T47D (cell line): ENCODE measurements around the gene DSG4.
A peak's percentile ranks its signal among the peaks of the same experiment; 100 is the strongest.

Source experiments
- DNase-seq, 2 experiments: peaks; one replicate each; pipeline versions ENCODE4 v3.0.0 to v3.0.0-alpha.2; 2011 to 2012; ENCODE audit warnings: low read depth in 1 of 2, low spot score in 1 of 2
- JUND ChIP-seq: IDR thresholded peaks from 2 replicates; pipeline ENCODE4 v1.6.1; 2012; ENCODE audit warnings: low read depth
- in situ Hi-C: cut with HindIII; loops from 2 replicates; pipeline ENCODE4 v1.10.0; 2016; ENCODE audit warnings: low sequenced_read_pairs, low pct_unique_long_range_greater_than_20kb

Gene DSG4

DNA sequence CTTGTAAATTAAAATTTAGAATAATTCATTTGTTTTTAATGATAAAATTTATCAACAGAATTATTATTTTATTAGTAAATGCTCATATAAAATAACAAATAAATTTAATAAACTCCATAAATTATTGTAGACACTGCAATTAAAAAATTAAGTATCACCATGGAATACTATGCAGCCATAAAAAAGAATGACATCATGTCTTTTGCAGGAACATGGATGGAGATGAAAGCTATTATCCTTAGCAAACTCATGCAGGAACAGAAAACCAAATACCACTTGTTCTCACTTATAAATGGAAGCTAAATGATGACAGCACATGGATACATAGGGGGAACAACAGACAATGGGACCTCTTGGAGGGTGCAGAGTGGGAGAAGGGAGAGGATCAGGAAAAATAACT, 41.3 kb downstream of the DSG4 start:
- no peak for TF ChIP-seq JUND
- DNase-seq, result no peak
- in situ Hi-C loops, result no loop called here

DNA sequence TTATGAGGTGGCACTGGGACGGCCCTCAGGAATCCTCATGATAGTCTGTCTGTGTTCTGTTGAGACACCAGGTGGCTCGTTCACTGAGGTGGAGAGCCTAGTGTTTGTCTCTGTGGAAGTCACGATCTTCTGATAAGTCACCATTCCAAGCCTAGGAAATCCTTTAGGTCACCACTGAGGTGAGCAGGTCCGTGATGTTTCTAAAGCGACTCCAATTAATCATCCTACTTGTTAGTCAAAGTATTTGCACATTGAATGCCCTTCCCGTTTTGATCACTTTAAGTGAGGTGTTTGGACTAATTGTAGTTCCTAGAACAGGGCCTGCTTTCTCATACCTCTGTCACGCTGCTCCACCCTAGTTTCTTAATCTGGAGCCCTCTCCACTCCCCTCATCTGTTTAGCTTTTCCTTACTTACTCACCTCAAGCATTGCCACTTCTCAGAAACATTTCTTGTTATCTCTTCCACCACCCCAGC, 42.9 kb downstream of the DSG4 start:
- no peak for DNase-seq
- in situ Hi-C loops, result no loop called here
- no peak for TF ChIP-seq JUND

DNA sequence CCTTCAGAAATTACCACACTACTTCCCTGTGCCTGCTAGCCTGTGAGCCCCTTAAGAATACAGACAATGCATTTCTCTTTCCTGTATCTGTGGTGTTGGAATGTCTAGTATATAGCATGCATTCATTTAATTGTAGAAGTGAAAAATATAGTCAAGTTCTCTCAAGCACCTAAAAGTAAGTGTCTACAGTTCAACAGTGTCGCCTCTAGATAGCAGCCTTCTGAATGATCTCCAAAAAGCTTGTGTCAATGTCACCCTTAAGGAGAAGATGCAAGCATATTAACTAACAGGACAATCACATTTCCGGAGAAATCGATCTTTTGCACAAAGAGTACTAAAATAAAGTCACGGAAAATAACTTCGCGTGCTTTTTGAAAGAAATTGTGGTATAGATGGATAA, 43.5 kb downstream of the DSG4 start:
- in situ Hi-C loops, result no loop called here
- no peak for DNase-seq
- no peak for TF ChIP-seq JUND

DNA sequence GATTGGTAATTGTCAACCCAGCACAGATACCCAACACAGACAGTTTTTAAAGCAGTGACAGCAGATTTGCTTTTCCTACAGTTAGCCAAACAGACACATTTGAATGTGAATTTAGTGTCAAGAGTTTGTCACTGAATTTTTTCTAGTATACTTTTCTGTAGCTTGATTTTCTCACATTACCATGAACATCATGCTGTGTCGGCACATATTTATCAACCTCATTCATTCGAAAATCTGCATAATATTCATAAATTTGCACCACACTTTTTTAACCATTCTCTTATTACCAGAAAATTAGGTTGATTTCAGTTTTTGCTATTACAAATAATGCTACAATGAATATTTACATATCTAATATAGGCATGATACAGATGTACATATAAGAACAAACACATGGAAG, 43.9 kb downstream of the DSG4 start:
- in situ Hi-C loops, result no loop called here

DNA sequence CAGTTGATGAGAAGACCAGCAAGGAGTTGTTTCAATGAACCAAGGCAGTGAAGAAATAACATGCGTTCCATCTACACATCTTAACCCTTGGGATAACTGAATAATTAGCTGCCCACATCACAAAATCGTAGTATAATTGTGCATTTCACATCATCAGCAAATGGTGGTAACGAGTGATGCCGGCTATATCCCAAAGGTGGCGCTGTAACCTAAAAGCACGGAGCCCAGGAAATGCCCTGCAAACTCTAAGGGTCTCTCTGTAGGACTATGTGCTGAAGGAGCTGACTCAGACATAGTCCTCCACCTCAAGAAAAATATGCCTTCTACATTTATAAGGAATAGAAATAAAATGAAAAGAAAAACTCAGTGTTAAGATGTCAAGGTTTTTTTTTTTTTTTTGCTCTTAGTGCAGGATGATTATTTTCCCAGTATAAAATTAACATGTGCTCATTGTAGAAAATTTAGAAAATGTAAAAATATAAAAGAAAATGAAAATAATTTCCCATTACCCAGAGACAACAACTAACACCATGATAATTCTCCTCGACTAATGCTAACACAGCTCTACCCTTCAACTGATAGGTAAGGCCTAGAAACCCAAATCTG, 47.9 kb downstream of the DSG4 start:
- in situ Hi-C loops, result no loop called here
- no peak for TF ChIP-seq JUND
- peak in 1 of 2 experiments; percentile 39 for DNase-seq

More for the DNA sequence above, 43.9 kb downstream of the DSG4 start:
- no peak for TF ChIP-seq JUND
- DNase-seq, result no peak

DNA sequence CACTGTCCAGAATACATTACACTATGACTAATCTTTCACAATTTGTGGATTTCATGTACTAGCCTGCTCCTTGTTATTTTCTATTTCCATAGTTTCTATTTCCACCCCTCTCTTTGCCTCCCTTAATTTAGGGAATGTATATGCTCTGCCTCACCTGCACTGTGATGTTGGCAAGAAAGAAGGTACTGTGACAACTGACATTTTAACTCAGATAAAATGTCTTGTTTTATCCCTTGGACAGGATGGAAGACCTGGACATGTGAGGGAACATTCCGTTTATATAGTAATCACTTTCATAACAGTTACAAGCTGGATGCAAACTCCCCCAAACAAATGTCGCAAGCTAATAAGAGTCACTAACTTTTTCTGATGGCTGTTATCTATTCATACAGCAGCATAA, 49.4 kb downstream of the DSG4 start:
- in situ Hi-C loops, result no loop called here
- TF ChIP-seq JUND, result no peak
- no peak for DNase-seq

DNA sequence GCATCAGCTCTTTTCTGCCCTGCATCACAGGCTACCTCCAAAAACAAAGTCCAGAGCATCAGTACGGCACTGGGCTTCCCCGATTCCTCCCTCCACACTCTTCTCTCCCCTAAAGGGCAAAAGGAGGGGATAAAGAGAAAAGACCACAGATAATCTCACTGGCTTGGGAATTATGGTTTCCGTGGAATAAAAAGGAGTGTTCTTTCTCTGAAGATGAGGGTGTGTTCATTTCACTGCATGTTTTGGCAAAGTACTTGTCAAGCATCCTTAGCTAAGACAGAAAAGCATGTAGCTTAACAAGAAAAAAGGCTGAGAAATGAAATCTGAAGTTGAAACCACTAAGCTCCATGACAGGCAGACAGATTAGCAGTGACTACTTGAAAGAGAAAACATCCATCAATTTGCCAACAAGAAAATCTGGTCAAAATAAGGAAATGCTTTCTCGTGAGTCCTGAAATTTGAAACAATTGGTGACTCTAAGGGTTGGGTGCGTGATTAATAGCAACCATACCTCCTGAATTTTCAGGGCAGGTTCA, 50.4 kb downstream of the DSG4 start:
- no peak for TF ChIP-seq JUND
- in situ Hi-C loops, result no loop called here

DNA sequence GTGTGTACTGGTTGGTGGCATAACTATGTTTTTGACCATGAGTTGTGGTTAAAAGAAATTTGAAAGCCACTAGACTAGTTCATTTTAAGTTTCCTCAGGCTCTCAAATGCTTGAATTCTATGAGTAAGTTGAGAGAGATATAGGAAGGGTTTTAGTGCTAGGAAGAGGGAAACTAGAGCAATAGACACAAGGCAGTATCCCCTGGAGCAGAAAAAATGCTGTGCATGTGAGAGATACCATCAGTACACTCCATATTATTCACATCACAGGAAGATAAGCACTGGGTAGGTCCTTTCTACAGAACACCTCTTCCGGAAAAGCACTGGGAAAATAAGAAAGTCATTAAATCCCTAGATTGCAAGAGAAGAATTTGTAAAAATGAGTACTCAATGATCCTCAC, 51.6 kb downstream of the DSG4 start:
- peak in 1 of 2 experiments; percentile 2 for DNase-seq
- in situ Hi-C loops, result no loop called here
- no peak for TF ChIP-seq JUND

More for the DNA sequence above, 50.4 kb downstream of the DSG4 start:
- DNase-seq, result no peak

DNA sequence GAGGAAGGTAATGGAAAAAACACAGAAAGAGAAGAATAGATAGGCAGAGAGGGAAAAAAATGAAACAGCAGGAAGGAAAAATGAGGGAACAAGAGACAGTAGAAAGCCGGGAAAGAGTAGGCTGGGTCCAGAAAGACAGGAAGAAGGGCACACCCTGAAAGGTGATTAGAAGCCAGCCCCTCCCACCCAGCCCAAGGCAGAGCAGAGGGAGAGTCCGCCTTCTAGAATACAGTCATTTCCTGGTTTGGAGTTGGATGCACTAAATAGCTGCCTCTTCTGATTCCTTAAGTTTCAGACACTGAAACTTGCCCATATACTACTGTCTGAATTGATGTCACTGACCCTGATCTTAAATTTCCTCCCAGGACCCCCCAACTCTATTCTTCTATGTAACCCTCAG, 53.0 kb downstream of the DSG4 start:
- TF ChIP-seq JUND, result no peak
- in situ Hi-C loops, result no loop called here
- DNase-seq, result no peak

DNA sequence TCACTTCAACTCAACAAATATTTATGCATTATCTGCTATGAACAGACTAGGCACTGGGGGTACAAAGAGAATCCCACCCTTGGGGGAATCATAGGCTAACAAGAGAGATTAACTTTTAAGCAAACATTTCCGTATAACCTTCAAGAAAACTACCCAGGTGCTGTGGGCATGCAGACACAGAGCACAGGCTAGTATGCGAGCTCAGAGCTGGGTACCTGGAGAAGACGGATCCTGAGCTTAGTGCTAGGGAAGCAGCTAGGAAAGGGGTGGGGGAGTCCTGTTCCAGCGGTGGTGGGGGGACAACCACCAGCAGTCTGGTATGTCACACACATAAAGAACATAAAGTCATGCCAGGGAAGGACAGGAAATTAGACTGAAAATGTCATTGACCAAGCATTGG, 53.5 kb downstream of the DSG4 start:
- TF ChIP-seq JUND, result no peak
- in situ Hi-C loops, result no loop called here

DNA sequence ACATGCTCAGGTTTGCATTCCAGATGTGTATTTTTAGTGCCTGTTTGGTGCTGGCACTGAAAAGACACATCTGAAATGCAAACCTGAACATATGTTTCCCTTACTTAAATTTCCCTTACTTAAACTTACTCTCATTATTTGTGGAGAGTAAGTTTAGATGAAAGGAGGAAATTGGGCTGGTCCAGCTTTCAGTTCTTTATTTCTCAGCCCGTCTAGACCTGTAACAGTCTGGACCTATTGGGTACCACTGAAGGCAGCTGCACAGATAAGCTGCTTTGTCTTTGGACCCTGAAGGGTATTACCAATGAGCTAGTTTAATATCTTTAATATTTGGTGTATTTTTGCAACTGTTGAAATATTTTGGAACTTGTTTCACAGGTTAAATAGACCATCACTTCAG, 54.0 kb downstream of the DSG4 start:
- no peak for DNase-seq
- in situ Hi-C loops, result no loop called here
- no peak for TF ChIP-seq JUND

More for the DNA sequence above, 53.5 kb downstream of the DSG4 start:
- DNase-seq, result no peak

DNA sequence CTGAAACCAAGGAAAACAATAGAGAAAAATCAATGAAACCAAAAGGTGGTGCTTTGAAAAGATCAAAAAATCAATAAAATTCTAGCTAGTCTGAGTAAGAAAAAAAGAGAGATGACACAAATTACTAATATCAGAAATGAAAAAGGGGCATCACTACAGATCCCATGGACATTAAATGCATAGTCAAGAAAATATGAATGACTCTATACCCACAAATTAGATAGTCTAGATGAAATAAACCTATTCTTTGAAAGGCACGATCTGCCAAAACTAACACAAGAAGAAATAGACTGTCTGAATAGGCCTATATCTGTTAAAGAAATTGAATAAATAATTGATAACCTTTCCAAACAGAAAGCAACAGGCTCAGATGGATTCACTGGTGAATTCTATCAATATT, 55.7 kb downstream of the DSG4 start:
- in situ Hi-C loops, result no loop called here
- DNase-seq, result no peak
- no peak for TF ChIP-seq JUND

DNA sequence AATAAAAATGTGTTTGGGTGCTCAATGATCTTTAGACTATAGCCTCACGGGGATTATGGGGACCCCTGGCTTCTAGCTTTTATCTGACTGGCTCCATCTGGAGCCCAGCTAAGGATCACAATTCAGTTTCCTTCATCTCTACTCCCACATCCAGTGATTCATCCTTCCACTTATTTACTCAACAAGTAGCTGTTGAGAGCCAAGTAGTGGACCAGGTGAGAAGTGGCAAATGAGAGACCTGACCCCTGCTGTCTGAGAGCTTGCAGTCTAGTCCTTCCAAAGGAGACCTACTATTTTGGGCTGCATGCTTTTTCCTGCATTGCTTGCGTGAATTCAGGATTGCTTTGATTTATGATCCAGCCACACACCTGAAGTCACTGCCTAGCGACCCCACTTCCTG, 60.2 kb downstream of the DSG4 start:
- no peak for TF ChIP-seq JUND
- DNase-seq, result no peak
- in situ Hi-C loops, result no loop called here

DNA sequence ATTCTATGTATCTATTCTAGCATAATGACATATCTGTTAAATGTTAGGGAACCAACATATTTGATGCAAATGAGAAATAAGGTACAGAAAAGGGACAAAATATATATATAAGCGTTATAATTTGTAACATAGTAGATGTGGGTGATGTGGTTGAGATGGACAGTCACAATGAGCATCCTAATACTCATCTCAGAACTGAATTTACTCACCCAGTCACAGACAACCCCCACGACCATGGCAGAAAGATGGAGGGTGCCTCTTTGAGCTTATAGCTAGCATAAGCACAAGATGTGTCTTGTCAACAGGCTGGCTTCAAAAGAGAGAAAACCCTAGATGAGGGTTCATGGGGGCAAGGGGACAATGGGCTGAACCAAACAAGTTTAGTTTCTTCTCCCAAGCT, 61.8 kb downstream of the DSG4 start:
- DNase-seq, result no peak
- in situ Hi-C loops, result no loop called here
- TF ChIP-seq JUND, result no peak
